ENCODE results near the gene CAPS. TPM values are rescaled to one million over a fixed set of nuclear protein-coding genes. Genes with fewer than 3 reads are reported as not detected.

The CAPS gene
- total and polyA plus RNA-seq, 4 donors = 90.2 to 360 (median 223) TPM

GRCh38 chr19:5877427-5877826 lies 36.6 kb upstream of the CAPS start:
- H3K4me3 ChIP-seq = no peak overlapping the region
- no peaks in the 10 kb centered on the region for H3K36me3 ChIP-seq (ENCODE audit: control insufficient read depth in 4 of 4, insufficient read depth in 4 of 4, low read length in 4 of 4)
- H3K4me1 ChIP-seq (ENCODE audit: control insufficient read depth in 5 of 5, insufficient read depth in 5 of 5, low read length in 5 of 5) = peaks cover 0 to 6% (median 3%) of the 10 kb centered on the region in 5 donors
- no peak overlapping the region for H3K9ac ChIP-seq (ENCODE audit: insufficient read depth in 1 of 2, low read length in 2 of 2)
- no peak for TF ChIP-seq CTCF (IDR thresholded peaks at IDR 0.05; ENCODE audit: control extremely low read depth, extremely low read depth)
- 83 to 87% methylated on average over 8 of the region's 8 CpGs for WGBS, 2 donors
- no peaks in the 10 kb centered on the region for H3K9me3 ChIP-seq (ENCODE audit: control insufficient read depth in 4 of 4, insufficient read depth in 3 of 4, low read length in 3 of 4)
- ATAC-seq (ENCODE audit: insufficient read depth, low FRiP score) = no peak
- H3K27me3 ChIP-seq (ENCODE audit: control insufficient read depth in 3 of 3, insufficient read depth in 3 of 3, low read length in 2 of 3) = peaks cover 0 to 5% (median 0%) of the 10 kb centered on the region in 3 donors
- H3K27ac ChIP-seq (ENCODE audit: low read depth in 1 of 2, low read length in 1 of 2) = no peak overlapping the region
- no peak for DNase-seq

DNA sequence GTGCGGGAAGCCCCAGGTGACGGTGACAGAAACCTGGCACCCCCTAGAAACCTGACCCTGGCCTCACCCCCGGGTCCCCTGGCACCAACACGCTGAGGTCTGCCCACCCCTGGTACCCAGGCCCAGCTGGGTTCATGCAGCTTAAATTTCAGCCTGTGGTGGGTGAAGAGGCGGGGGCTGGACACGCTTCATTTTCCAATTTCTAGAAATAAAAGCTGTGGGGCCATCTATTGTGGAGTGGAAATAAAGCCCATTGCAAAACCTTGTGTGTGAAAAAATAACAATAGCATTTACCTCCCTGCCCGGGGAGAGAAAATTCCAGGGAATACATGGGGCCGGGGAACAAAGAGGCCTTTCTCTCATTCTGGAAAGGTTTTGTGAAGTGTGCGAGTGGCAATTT lies 36.2 kb upstream of the CAPS start:
- DNase-seq (no peak), ATAC-seq (ENCODE audit: insufficient read depth, low FRiP score) (no peak)
- no peak overlapping the region for H3K4me3 ChIP-seq
- H3K9me3 ChIP-seq (ENCODE audit: control insufficient read depth in 4 of 4, insufficient read depth in 3 of 4, low read length in 3 of 4) = no peaks in the 10 kb centered on the region
- no peaks in the 10 kb centered on the region for H3K36me3 ChIP-seq (ENCODE audit: control insufficient read depth in 4 of 4, insufficient read depth in 4 of 4, low read length in 4 of 4)
- peaks cover 0 to 5% (median 0%) of the 10 kb centered on the region in 3 donors for H3K27me3 ChIP-seq (ENCODE audit: control insufficient read depth in 3 of 3, insufficient read depth in 3 of 3, low read length in 2 of 3)
- no peak overlapping the region for H3K9ac ChIP-seq (ENCODE audit: insufficient read depth in 1 of 2, low read length in 2 of 2)
- TF ChIP-seq CTCF (IDR thresholded peaks at IDR 0.05; ENCODE audit: control extremely low read depth, extremely low read depth) = no peak
- 86 to 88% methylated on average over 9 of the region's 9 CpGs for WGBS, 2 donors
- H3K4me1 ChIP-seq (ENCODE audit: control insufficient read depth in 5 of 5, insufficient read depth in 5 of 5, low read length in 5 of 5) = peaks cover 0 to 6% (median 3%) of the 10 kb centered on the region in 5 donors
- H3K27ac ChIP-seq (ENCODE audit: low read depth in 1 of 2, low read length in 1 of 2) = no peak overlapping the region

DNA sequence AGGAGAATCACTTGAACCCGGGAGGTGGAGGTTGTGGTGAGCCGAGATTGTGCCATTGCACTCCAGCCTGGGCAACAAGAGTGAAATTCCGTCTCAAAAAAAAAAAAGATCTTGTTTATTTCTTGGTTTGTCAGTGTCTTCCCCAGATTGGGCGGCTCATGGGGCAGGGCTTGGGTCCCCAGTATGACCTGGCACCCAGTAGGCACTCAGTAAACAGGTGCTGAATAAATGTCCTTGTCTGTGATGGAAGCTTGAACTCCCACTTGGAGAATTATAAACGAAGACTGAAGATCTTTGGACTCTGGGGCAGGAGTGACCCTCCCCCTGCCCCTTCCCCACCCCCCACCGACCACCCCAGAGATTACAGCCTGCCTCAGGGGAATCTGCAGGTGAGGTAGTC lies 33.9 kb upstream of the CAPS start:
- TF ChIP-seq CTCF (IDR thresholded peaks at IDR 0.05; ENCODE audit: control extremely low read depth, extremely low read depth) = no peak
- Histone ChIP-seq H3K4me3 (no peak overlapping the region), H3K27ac (ENCODE audit: low read depth in 1 of 2, low read length in 1 of 2) (no peak overlapping the region), H3K9ac (ENCODE audit: insufficient read depth in 1 of 2, low read length in 2 of 2) (no peak overlapping the region), H3K4me1 (ENCODE audit: control insufficient read depth in 5 of 5, insufficient read depth in 5 of 5, low read length in 5 of 5) (peaks cover 0 to 6% (median 3%) of the 10 kb centered on the region in 5 donors), H3K9me3 (ENCODE audit: control insufficient read depth in 4 of 4, insufficient read depth in 3 of 4, low read length in 3 of 4) (no peaks in the 10 kb centered on the region), H3K36me3 (ENCODE audit: control insufficient read depth in 4 of 4, insufficient read depth in 4 of 4, low read length in 4 of 4) (no peaks in the 10 kb centered on the region), H3K27me3 (ENCODE audit: control insufficient read depth in 3 of 3, insufficient read depth in 3 of 3, low read length in 2 of 3) (peaks cover 0 to 5% (median 0%) of the 10 kb centered on the region in 3 donors)
- 39 to 41% methylated on average over 6 of the region's 6 CpGs for WGBS, 2 donors
- no peak for ATAC-seq (ENCODE audit: insufficient read depth, low FRiP score)
- no peak for DNase-seq

GRCh38 chr19:5880604-5881078 lies 33.4 kb upstream of the CAPS start:
- Histone ChIP-seq H3K27me3 (ENCODE audit: control insufficient read depth in 3 of 3, insufficient read depth in 3 of 3, low read length in 2 of 3) (peaks cover 0 to 5% (median 0%) of the 10 kb centered on the region in 3 donors), H3K9ac (ENCODE audit: insufficient read depth in 1 of 2, low read length in 2 of 2) (no peak overlapping the region), H3K27ac (ENCODE audit: low read depth in 1 of 2, low read length in 1 of 2) (no peak overlapping the region), H3K36me3 (ENCODE audit: control insufficient read depth in 4 of 4, insufficient read depth in 4 of 4, low read length in 4 of 4) (no peaks in the 10 kb centered on the region), H3K9me3 (ENCODE audit: control insufficient read depth in 4 of 4, insufficient read depth in 3 of 4, low read length in 3 of 4) (peaks cover 0 to 1% (median 0%) of the 10 kb centered on the region in 4 donors), H3K4me1 (ENCODE audit: control insufficient read depth in 5 of 5, insufficient read depth in 5 of 5, low read length in 5 of 5) (peaks cover 0 to 6% (median 3%) of the 10 kb centered on the region in 5 donors), H3K4me3 (no peak overlapping the region)
- DNase-seq (peak; percentile 49 to 76 (median 71)), ATAC-seq (ENCODE audit: insufficient read depth, low FRiP score) (no peak)
- WGBS, 2 donors = 14 to 20% methylated on average over 15 of the region's 15 CpGs
- TF ChIP-seq CTCF (IDR thresholded peaks at IDR 0.05; ENCODE audit: control extremely low read depth, extremely low read depth) = no peak
